ENCODE data around the gene UCHL5. TPM values are rescaled to one million over a fixed set of nuclear protein-coding genes. Genes with fewer than 3 reads are reported as not detected.

Gene UCHL5
- total and polyA plus RNA-seq, 2 of the 13 experiments (the other 11 are each of a cell fraction or from before 2014, with no cell fraction given) = 18.2 to 44.1 TPM

DNA sequence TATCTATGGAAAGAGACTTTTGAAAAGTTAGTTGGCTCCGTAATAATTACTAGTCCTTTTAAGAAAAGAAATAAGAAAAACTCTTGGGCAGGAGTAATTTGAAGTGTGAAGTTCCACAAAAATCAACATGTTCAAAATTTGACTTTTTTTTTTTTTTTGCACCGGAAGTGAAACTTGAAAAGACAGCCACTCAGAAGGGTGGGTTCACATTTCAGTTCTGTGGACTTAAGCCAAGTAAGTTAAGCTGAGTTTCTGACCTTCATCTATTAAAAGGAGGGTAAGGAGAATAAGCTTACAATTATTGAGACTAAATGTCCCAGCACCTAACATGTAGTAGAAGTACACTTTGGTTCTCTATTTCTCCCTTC lies 11.2 kb upstream of the UCHL5 start:
- Histone ChIP-seq H3K4me1 (ENCODE audit: insufficient read depth, low read length) (no peaks in the 10 kb centered on the region), H3K9ac (ENCODE audit: insufficient read depth, low read depth, low read length) (no peak overlapping the region), H3K36me3 (replicated peaks in 1 of 2; ENCODE audit: control insufficient read depth in 1 of 2, insufficient read depth in 2 of 2, low read length in 2 of 2) (peaks cover 0 to 20% of the 10 kb centered on the region in 2 experiments; a peak in 2 of 5 replicates), H3K27ac (ENCODE audit: extremely low read length, insufficient read depth, low read length) (no peak overlapping the region), H3K4me2 (ENCODE audit: low read depth, low read length) (no peak overlapping the region), H3K79me2 (ENCODE audit: insufficient read depth, low read length) (peaks cover 30% of the 10 kb centered on the region), H3K4me3 (replicated peaks in 1 of 3; ENCODE audit: insufficient read depth in 1 of 3, low read depth in 2 of 3, low read length in 3 of 3) (no peak overlapping the region), H4K20me1 (ENCODE audit: insufficient read depth, low read length) (no peaks in the 10 kb centered on the region), H3K9me3 (ENCODE audit: low read length) (no peaks in the 10 kb centered on the region), H2AFZ (ENCODE audit: low read length) (no peak overlapping the region), H3K27me3 (ENCODE audit: control insufficient read depth in 1 of 2, insufficient read depth in 2 of 2, low read length in 2 of 2) (no peaks in the 10 kb centered on the region)
- intact Hi-C loops (cut with micrococcal nuclease; ENCODE audit: unreplicated experiment) = no loop called here
- in situ Hi-C loops (cut with HindIII; ENCODE audit: extremely low pct_ligation_motif_present, low pct_unique_long_range_greater_than_20kb) = no loop called here
- CTCF ChIA-PET (ENCODE audit: low intra/inter-chr PET ratio, low total read pairs) = no interaction called here
- DNase-seq (ENCODE audit: low spot score) (no peak), FAIRE-seq (no peak), ATAC-seq (no peak)
- WGBS (ENCODE audit: low lambda C conversion rate) = 95% methylated on average over 2 of the region's 2 CpGs
- no TSS peak for BruUV-seq (replicated peaks)
- POLR2A ChIA-PET = interaction anchor here (1.0 kb wide), 1 partner anchor 12 kb away, joined by 3 read pairs; the partner anchor contains the start of gene UCHL5
- no peak for TF ChIP-seq ETV5 (CRISPR knock-in tag; IDR thresholded peaks at IDR 0.05; ENCODE audit: borderline replicate concordance)
- TF ChIP-seq ISL2 (CRISPR knock-in tag; IDR thresholded peaks at IDR 0.05) = no peak
- TF ChIP-seq, protein P1, sequence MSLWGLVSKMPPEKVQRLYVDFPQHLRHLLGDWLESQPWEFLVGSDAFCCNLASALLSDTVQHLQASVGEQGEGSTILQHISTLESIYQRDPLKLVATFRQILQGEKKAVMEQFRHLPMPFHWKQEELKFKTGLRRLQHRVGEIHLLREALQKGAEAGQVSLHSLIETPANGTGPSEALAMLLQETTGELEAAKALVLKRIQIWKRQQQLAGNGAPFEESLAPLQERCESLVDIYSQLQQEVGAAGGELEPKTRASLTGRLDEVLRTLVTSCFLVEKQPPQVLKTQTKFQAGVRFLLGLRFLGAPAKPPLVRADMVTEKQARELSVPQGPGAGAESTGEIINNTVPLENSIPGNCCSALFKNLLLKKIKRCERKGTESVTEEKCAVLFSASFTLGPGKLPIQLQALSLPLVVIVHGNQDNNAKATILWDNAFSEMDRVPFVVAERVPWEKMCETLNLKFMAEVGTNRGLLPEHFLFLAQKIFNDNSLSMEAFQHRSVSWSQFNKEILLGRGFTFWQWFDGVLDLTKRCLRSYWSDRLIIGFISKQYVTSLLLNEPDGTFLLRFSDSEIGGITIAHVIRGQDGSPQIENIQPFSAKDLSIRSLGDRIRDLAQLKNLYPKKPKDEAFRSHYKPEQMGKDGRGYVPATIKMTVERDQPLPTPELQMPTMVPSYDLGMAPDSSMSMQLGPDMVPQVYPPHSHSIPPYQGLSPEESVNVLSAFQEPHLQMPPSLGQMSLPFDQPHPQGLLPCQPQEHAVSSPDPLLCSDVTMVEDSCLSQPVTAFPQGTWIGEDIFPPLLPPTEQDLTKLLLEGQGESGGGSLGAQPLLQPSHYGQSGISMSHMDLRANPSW (CRISPR knock-in tag; IDR thresholded peaks at IDR 0.05; ENCODE audit: borderline replicate concordance) = no peak
- TF ChIP-seq, protein P2, sequence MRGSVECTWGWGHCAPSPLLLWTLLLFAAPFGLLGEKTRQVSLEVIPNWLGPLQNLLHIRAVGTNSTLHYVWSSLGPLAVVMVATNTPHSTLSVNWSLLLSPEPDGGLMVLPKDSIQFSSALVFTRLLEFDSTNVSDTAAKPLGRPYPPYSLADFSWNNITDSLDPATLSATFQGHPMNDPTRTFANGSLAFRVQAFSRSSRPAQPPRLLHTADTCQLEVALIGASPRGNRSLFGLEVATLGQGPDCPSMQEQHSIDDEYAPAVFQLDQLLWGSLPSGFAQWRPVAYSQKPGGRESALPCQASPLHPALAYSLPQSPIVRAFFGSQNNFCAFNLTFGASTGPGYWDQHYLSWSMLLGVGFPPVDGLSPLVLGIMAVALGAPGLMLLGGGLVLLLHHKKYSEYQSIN (CRISPR knock-in tag; IDR thresholded peaks at IDR 0.05; ENCODE audit: borderline replicate concordance) = no peak
- no peak for TF ChIP-seq ZNF839 (CRISPR knock-in tag; IDR thresholded peaks at IDR 0.05; ENCODE audit: borderline replicate concordance)
- TF ChIP-seq ZNF703 (CRISPR knock-in tag; IDR thresholded peaks at IDR 0.05; ENCODE audit: borderline replicate concordance) = no peak
- TF ChIP-seq ZNF496 (CRISPR knock-in tag; IDR thresholded peaks at IDR 0.05; ENCODE audit: insufficient replicate concordance) = no peak
- TF ChIP-seq MEIS2 (CRISPR knock-in tag; IDR thresholded peaks at IDR 0.05) = no peak
- TF ChIP-seq, protein P3, sequence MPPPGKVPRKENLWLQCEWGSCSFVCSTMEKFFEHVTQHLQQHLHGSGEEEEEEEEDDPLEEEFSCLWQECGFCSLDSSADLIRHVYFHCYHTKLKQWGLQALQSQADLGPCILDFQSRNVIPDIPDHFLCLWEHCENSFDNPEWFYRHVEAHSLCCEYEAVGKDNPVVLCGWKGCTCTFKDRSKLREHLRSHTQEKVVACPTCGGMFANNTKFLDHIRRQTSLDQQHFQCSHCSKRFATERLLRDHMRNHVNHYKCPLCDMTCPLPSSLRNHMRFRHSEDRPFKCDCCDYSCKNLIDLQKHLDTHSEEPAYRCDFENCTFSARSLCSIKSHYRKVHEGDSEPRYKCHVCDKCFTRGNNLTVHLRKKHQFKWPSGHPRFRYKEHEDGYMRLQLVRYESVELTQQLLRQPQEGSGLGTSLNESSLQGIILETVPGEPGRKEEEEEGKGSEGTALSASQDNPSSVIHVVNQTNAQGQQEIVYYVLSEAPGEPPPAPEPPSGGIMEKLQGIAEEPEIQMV (CRISPR knock-in tag; IDR thresholded peaks at IDR 0.05; ENCODE audit: low read depth) = no peak
- TF ChIP-seq, protein P4, sequence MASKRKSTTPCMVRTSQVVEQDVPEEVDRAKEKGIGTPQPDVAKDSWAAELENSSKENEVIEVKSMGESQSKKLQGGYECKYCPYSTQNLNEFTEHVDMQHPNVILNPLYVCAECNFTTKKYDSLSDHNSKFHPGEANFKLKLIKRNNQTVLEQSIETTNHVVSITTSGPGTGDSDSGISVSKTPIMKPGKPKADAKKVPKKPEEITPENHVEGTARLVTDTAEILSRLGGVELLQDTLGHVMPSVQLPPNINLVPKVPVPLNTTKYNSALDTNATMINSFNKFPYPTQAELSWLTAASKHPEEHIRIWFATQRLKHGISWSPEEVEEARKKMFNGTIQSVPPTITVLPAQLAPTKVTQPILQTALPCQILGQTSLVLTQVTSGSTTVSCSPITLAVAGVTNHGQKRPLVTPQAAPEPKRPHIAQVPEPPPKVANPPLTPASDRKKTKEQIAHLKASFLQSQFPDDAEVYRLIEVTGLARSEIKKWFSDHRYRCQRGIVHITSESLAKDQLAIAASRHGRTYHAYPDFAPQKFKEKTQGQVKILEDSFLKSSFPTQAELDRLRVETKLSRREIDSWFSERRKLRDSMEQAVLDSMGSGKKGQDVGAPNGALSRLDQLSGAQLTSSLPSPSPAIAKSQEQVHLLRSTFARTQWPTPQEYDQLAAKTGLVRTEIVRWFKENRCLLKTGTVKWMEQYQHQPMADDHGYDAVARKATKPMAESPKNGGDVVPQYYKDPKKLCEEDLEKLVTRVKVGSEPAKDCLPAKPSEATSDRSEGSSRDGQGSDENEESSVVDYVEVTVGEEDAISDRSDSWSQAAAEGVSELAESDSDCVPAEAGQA (IDR thresholded peaks at IDR 0.05; ENCODE audit: low read depth) = no peak
- TF ChIP-seq, protein P4 (CRISPR knock-in tag; IDR thresholded peaks at IDR 0.05; ENCODE audit: borderline replicate concordance) = no peak

Data from HepG2 (cell line).